ENCODE measurements around the gene ZNF362.

ZNF362 gene

DNA sequence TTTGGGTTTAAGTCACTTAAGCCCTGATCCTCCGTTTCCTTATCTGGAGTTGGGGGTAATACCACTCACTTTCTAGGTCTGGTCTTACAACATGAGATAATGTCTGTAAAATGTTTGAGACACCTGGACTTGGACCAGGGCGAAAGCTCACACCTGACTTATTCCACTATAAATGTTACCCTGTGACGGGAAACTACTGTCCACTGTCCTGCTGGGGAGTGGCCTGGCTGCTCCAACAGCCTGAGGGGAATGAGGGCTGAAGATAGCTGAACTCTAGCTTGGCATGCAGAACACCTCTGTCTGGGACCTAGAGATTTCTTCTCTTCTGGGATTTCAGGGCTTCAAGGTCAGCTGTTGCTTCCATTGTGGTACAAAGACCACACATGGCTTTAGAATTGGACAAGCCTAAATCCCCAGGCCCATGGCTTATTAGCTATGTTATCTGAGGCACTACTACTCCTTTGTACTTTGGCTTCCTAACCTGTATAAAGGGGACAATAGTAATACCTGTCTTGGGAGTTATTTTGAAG, 74.1 kb downstream of the ZNF362 start:
- no peaks in the 10 kb centered on the region for H3K9me3 ChIP-seq (ENCODE audit: severe bottlenecking)
- no peak overlapping the region for H3K4me3 ChIP-seq (ENCODE audit: low read depth, low read length)
- TF ChIP-seq, protein P1, sequence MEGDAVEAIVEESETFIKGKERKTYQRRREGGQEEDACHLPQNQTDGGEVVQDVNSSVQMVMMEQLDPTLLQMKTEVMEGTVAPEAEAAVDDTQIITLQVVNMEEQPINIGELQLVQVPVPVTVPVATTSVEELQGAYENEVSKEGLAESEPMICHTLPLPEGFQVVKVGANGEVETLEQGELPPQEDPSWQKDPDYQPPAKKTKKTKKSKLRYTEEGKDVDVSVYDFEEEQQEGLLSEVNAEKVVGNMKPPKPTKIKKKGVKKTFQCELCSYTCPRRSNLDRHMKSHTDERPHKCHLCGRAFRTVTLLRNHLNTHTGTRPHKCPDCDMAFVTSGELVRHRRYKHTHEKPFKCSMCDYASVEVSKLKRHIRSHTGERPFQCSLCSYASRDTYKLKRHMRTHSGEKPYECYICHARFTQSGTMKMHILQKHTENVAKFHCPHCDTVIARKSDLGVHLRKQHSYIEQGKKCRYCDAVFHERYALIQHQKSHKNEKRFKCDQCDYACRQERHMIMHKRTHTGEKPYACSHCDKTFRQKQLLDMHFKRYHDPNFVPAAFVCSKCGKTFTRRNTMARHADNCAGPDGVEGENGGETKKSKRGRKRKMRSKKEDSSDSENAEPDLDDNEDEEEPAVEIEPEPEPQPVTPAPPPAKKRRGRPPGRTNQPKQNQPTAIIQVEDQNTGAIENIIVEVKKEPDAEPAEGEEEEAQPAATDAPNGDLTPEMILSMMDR (IDR thresholded peaks at IDR 0.05; ENCODE audit: low read depth, low read length) = no peak
- no peaks in the 10 kb centered on the region for H3K27me3 ChIP-seq (ENCODE audit: insufficient read depth, low read depth, severe bottlenecking)
- H3K27ac ChIP-seq = no peak overlapping the region
- DNase-seq = no peak
- H3K36me3 ChIP-seq = peaks cover 100% of the 10 kb centered on the region

DNA sequence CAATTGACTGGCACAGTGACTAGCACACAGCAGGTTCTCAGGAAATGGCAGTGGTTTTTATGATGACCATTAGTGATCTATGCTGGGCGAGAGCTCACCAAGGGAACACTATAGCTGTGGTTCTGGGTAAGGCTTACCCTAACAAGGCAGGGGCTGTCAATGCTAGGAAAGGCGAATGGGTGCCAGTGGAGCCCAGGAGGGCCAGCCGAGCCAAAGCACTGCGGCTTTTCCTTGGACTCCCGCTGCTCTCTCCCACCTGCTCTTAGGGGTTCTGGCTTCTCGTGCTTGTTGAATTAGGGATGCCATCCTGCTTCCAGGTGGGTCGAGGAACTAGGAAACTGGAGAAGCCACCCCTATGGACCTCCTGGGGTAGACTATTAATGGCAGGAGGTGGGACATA, 74.6 kb downstream of the ZNF362 start:
- no peak for DNase-seq
- no peaks in the 10 kb centered on the region for H3K9me3 ChIP-seq (ENCODE audit: severe bottlenecking)
- no peak overlapping the region for H3K27ac ChIP-seq
- no peaks in the 10 kb centered on the region for H3K27me3 ChIP-seq (ENCODE audit: insufficient read depth, low read depth, severe bottlenecking)
- no peak overlapping the region for H3K4me3 ChIP-seq (ENCODE audit: low read depth, low read length)
- peaks cover 97% of the 10 kb centered on the region for H3K36me3 ChIP-seq
- TF ChIP-seq, protein P1 (IDR thresholded peaks at IDR 0.05; ENCODE audit: low read depth, low read length) = no peak

DNA sequence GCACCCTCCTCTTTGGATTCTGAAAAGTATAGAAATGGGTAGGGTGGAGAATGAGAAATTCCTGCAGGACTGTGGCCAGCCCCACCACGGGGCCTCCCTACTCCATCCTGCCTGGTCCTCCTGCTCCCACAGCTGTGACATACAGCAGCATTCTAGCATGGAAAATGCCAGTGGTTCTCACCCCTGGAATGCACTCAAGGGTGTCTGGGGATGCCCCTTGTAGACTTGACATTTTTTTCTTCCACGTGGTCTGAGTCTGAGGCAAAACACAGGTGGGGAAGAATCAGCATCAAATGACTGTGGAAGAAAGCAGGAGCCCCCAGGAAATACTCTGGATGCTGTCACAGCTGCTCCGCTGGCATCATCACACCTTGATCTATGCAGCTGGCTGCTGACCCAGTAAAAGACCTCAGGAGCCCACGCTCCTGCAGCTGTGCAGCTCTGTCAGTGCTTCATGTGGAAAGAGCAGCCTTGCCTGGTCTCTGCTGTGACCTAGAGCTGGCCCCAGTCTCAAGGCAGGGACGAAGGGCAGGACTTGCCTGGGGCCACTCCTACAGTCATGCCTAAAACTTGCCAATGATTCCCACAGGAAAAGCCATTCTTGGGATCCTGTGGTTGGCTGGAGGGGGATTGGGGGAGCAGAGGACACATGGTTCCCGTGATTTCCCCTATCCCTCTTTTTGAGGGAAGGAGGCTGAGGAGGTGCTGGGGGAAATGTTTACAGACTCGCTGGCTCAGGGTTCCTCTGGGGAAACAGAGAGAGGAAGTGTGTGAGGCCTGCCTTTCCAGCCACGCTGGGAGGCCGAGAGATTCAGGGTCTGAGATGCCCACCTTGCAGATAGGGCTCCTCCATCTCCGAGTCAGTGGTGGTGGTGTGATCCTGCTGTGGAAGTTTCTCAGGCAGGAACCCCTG, 75.4 kb downstream of the ZNF362 start:
- Histone ChIP-seq H3K27me3 (ENCODE audit: insufficient read depth, low read depth, severe bottlenecking) (no peaks in the 10 kb centered on the region), H3K27ac (no peak overlapping the region), H3K36me3 (peaks cover 89% of the 10 kb centered on the region), H3K4me3 (ENCODE audit: low read depth, low read length) (no peak overlapping the region), H3K9me3 (ENCODE audit: severe bottlenecking) (no peaks in the 10 kb centered on the region)
- no peak for DNase-seq
- TF ChIP-seq, protein P1 (IDR thresholded peaks at IDR 0.05; ENCODE audit: low read depth, low read length) = no peak

DNA sequence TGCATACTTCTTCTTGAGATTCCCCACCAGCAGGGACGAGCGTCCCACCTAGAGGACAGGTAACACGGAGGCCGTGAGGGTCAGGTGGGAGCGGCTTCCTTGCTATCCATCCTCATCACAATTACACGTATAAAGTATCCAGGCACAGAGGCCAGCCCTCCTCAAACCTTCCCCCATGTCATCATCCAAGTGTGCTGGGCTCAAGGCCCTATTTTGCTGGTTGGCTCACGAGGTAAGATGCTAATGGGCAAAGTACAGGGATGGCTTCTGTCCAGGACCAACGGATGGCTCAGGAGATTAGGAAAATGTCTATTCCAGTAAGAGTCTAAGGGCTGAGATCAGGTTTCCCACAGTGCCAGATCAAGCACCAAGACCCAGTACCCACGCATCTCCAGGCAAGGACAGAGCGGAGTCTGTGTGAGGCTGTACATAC, 76.1 kb downstream of the ZNF362 start:
- H3K9me3 ChIP-seq (ENCODE audit: severe bottlenecking) = no peaks in the 10 kb centered on the region
- TF ChIP-seq, protein P1 (IDR thresholded peaks at IDR 0.05; ENCODE audit: low read depth, low read length) = no peak
- no peak for DNase-seq
- peaks cover 82% of the 10 kb centered on the region for H3K36me3 ChIP-seq
- no peaks in the 10 kb centered on the region for H3K27me3 ChIP-seq (ENCODE audit: insufficient read depth, low read depth, severe bottlenecking)
- no peak overlapping the region for H3K4me3 ChIP-seq (ENCODE audit: low read depth, low read length)
- H3K27ac ChIP-seq = no peak overlapping the region; the same call in 1 of the 2 replicates

DNA sequence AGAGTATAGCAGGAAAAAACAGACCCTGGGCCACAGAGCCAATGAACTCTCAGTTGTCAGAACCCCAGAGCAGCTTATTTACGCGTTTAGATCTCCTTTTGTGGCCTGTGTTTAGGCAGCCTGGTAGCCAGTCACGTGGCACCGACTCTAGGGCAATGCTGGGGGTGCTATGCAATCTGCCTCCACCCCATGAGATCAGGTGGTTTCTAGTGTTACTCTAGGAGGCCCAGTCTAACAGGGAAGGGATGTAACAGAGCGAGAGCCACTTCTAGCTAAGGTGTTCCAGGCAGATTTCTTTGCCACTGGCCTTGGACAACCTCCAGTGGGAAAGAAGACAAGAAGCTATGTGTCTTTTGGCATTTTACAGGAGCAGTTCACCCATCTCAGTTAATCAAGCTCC, 76.6 kb downstream of the ZNF362 start:
- no peak for DNase-seq
- Histone ChIP-seq H3K4me3 (ENCODE audit: low read depth, low read length) (no peak overlapping the region), H3K27ac (peak overlapping the region; percentile 18; the same call in 1 of the 2 replicates), H3K27me3 (ENCODE audit: insufficient read depth, low read depth, severe bottlenecking) (no peaks in the 10 kb centered on the region), H3K9me3 (ENCODE audit: severe bottlenecking) (no peaks in the 10 kb centered on the region), H3K36me3 (peaks cover 77% of the 10 kb centered on the region)
- TF ChIP-seq, protein P1 (IDR thresholded peaks at IDR 0.05; ENCODE audit: low read depth, low read length) = no peak
